IMR-90 (cell line): ENCODE results near the gene DNAAF2. TPM values are rescaled to one million over a fixed set of nuclear protein-coding genes. Genes with fewer than 3 reads are reported as not detected.
A peak's percentile ranks its signal among the peaks of the same experiment; 100 is the strongest.

Source experiments
- ATAC-seq: fragments of 200-7000 bp; cut with Tn5 transposase; 2 replicates; pipeline ENCODE4 v1.9.1; 2020; ENCODE audit warnings: low read depth, mild to moderate bottlenecking, moderate library complexity
- BruUV-seq: library from RNA; stranded (reverse); fragments of 400-500 nt; replicated peaks from 2 replicates; lab custom pipeline; 2021; lab: Mats Ljungman, UMichigan
- CTCF ChIA-PET: fragments of 300-600 bp; formaldehyde crosslinking; extraction: SDS; loops from one replicate; lab custom pipeline; 2021; ENCODE audit warnings: antibody characterized with exemption; lab: Yijun Ruan, JAX
- POLR2A ChIA-PET: fragments of 300-600 bp; sonication (Branson Sonifier 250); formaldehyde crosslinking; loops from one replicate; lab custom pipeline; 2022; ENCODE audit warnings: antibody characterized with exemption; ENCODE audit not compliant: unreplicated experiment; lab: Charles Lee
- DNase-seq: peaks from one replicate; pipeline ENCODE4 v3.0.0; 2013
- H2AFZ ChIP-seq: replicated peaks from 2 replicates; pipeline ENCODE3; 2013; ENCODE audit warnings: low read length, mild to moderate bottlenecking; ENCODE audit not compliant: poor library complexity
- H2AK5ac ChIP-seq: 2 replicates; pipeline ENCODE4 v1.6.1; 2013; ENCODE audit warnings: low read depth, low read length, inconsistent platforms
- H2AK9ac ChIP-seq: replicated peaks from 2 replicates; pipeline ENCODE3; 2013; ENCODE audit warnings: mild to moderate bottlenecking, low read depth, low read length, moderate library complexity; ENCODE audit not compliant: poor library complexity
- H2BK120ac ChIP-seq: 2 replicates; pipeline ENCODE4 v1.6.1; 2013; ENCODE audit warnings: low read depth, low read length, inconsistent platforms
- H2BK15ac ChIP-seq: 3 replicates; pipeline ENCODE4 v1.6.1; 2013; ENCODE audit warnings: low read depth, low read length, inconsistent platforms
- H2BK20ac ChIP-seq: 2 replicates; pipeline ENCODE4 v1.6.1; 2013; ENCODE audit warnings: low read depth, mild to moderate bottlenecking, inconsistent platforms, low read length, moderate library complexity
- H2BK5ac ChIP-seq: 2 replicates; pipeline ENCODE4 v1.6.1; 2013; ENCODE audit warnings: mild to moderate bottlenecking, low read depth, low read length, inconsistent platforms; ENCODE audit not compliant: poor library complexity, severe bottlenecking
- H3K14ac ChIP-seq: replicated peaks from 2 replicates; pipeline ENCODE4 v1.6.1; 2013; ENCODE audit warnings: low read depth, low read length, inconsistent platforms
- H3K18ac ChIP-seq: 2 replicates; pipeline ENCODE4 v1.6.1; 2013; ENCODE audit warnings: low read depth, low read length, control low read depth
- H3K23ac ChIP-seq: 2 replicates; pipeline ENCODE4 v1.6.1; 2013; ENCODE audit warnings: low read depth, low read length, inconsistent platforms
- H3K27ac ChIP-seq: 2 replicates; pipeline ENCODE4 v1.5.1; 2013; ENCODE audit warnings: mild to moderate bottlenecking, control low read depth, low read length; ENCODE audit not compliant: insufficient read depth
- H3K27me3 ChIP-seq: 2 replicates; pipeline ENCODE4 v1.6.1; 2013; ENCODE audit warnings: low read length; ENCODE audit not compliant: control insufficient read depth, insufficient read depth
- H3K36me3 ChIP-seq: 2 replicates; pipeline ENCODE4 v1.6.1; 2013; ENCODE audit warnings: low read length, mixed read lengths; ENCODE audit not compliant: control insufficient read depth, insufficient read depth
- H3K4ac ChIP-seq: 2 replicates; pipeline ENCODE4 v1.6.1; 2013; ENCODE audit warnings: low read depth, low read length, inconsistent platforms
- H3K4me1 ChIP-seq: 2 replicates; pipeline ENCODE4 v1.6.1; 2013; ENCODE audit warnings: low read length, mixed read lengths; ENCODE audit not compliant: control insufficient read depth, insufficient read depth
- H3K4me2 ChIP-seq: 2 replicates; pipeline ENCODE4 v1.6.1; 2013; ENCODE audit warnings: low read depth, mild to moderate bottlenecking, control low read depth, low read length, moderate library complexity
- H3K4me3 ChIP-seq: 2 replicates; pipeline ENCODE4 v1.5.1; 2013; ENCODE audit warnings: low read depth, mild to moderate bottlenecking, control low read depth, low read length, moderate library complexity; ENCODE audit not compliant: insufficient read depth
- H3K56ac ChIP-seq: 2 replicates; pipeline ENCODE4 v1.6.1; 2013; ENCODE audit warnings: low read length, inconsistent platforms; ENCODE audit not compliant: insufficient read depth; ENCODE audit errors: extremely low read depth
- H3K79me1 ChIP-seq, 2 experiments: 2 replicates each; pipeline ENCODE4 v1.6.1; 2013; ENCODE audit warnings: low read length in 2 of 2, inconsistent platforms in 1 of 2, low read depth in 1 of 2
- H3K9ac ChIP-seq: 2 replicates; pipeline ENCODE4 v1.6.1; 2013; ENCODE audit warnings: low read depth, low read length, control low read depth
- H3K9me1 ChIP-seq: 2 replicates; pipeline ENCODE4 v1.6.1; 2013; ENCODE audit warnings: low read length, inconsistent platforms; ENCODE audit not compliant: insufficient read depth
- H3K9me3 ChIP-seq: 2 replicates; pipeline ENCODE4 v1.6.1; 2013; ENCODE audit warnings: low read length; ENCODE audit not compliant: control insufficient read depth, insufficient read depth
- H4K20me1 ChIP-seq: 2 replicates; pipeline ENCODE4 v1.6.1; 2013; ENCODE audit warnings: low read length, inconsistent platforms; ENCODE audit not compliant: insufficient read depth
- H4K5ac ChIP-seq: 2 replicates; pipeline ENCODE4 v1.6.1; 2013; ENCODE audit warnings: mild to moderate bottlenecking, low read depth, low read length, control low read depth
- H4K8ac ChIP-seq, 2 experiments: 2 replicates each; pipeline ENCODE4 v1.6.1; 2013; ENCODE audit warnings: low read depth in 2 of 2, low read length in 2 of 2, control low read depth in 1 of 2, inconsistent platforms in 1 of 2
- H4K91ac ChIP-seq: 2 replicates; pipeline ENCODE4 v1.6.1; 2013; ENCODE audit warnings: low read depth, low read length, inconsistent platforms; ENCODE audit not compliant: insufficient read depth
- CEBPB ChIP-seq: IDR thresholded peaks from 2 replicates; pipeline ENCODE4 v1.6.1; 2012; ENCODE audit warnings: low read depth, low read length, improper control_type of control experiment
- MAFK ChIP-seq: IDR thresholded peaks from 2 replicates; pipeline ENCODE4 v1.6.1; 2012; ENCODE audit warnings: low read depth, low read length, improper control_type of control experiment
- SMC3 ChIP-seq: fragments of 150-350 bp; IDR thresholded peaks from 2 replicates; pipeline ENCODE4 v1.6.1; 2016; ENCODE audit warnings: low read depth, mild to moderate bottlenecking, antibody characterized with exemption, low read length, moderate library complexity
- WGBS, 2 experiments: methylation state at CpG; one replicate each; pipeline versions ENCODE4 v1.1.5 to v1.1.7; 2013; ENCODE audit warnings: missing lambda C conversion rate in 2 of 2; ENCODE audit not compliant: insufficient read length in 1 of 2; ENCODE audit errors: extremely low coverage in 2 of 2; 5-methylcytosine and 5-hydroxymethylcytosine counted together
- dilution Hi-C: fragments of 300-500 bp; cut with HindIII; formaldehyde crosslinking; loops from one replicate; pipeline ENCODE4 v1.14.3; 2018; ENCODE audit warnings: low sequenced_read_pairs; ENCODE audit not compliant: unreplicated experiment
- in situ Hi-C: fragments of 300-500 bp; cut with MboI; formaldehyde crosslinking; loops from 3 replicates; pipeline ENCODE4 v1.14.3; 2019; ENCODE audit warnings: low sequenced_read_pairs, inconsistent platforms, mixed read lengths
- intact Hi-C: fragments of 100-400 bp; cut with micrococcal nuclease; formaldehyde crosslinking; loops from 2 replicates; pipeline ENCODE4 v1.10.0; 2022
- polyA plus RNA-seq, 3 experiments: library from polyadenylated mRNA; depleted of rRNA; stranded (reverse); fragments of >200 nt; gene quantifications; 2 replicates each; pipeline ENCODE4 v1.2.3, GENCODE V29; 2012; ENCODE audit warnings: low replicate concordance in 1 of 3
- total RNA-seq: library from RNA; depleted of rRNA; stranded (reverse); fragments of >200 nt; gene quantifications from 2 replicates; pipeline ENCODE4 v1.2.3, GENCODE V29; 2012

Gene DNAAF2
- total and polyA plus RNA-seq, 2 of the 4 experiments (the other 2 are of a cell fraction): 4.1 to 4.7 TPM

DNA sequence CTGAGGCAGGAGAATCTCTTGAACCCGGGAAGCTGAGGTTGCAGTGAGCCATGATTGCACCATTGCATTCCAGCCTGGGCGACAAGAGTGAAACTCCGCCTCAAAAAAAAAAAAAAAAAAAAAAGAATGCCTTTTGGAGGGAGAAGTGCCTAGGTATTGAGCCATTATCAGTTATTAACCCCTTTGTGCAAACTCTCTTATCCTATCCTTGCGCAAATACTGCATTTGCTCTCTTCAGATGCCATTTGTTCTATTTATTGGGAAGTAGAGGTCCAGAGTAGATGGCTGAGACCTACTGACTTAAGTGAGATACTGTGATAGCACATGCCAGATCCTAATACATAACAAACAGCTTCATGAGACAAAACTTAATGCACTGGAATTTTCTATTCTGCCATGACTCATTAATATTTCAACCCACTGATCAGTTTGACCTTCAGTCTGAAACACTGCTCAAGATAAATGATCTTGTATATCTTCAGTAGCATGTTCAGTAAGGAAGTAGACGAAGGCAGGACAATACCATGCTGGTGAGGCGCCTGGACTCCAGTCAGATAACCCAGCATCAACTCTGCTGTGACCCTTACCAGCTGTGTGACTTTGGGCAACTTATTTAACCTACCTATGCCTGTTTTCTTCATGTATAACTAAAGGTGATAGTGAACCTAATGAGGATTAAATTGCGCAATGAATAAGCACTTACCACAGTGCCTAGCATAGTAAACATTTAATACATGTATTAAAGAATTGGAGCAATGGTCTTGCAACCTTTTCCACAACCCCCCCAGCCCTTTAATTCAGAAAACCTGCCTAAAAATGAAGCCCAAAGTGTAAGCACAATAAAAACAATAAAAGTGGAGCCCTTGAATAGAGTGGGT, 5.7 kb upstream of the DNAAF2 start:
- CTCF ChIA-PET: no interaction called here
- Histone ChIP-seq H2AFZ (no peak overlapping the region), H2BK20ac (no peak overlapping the region), H3K23ac (no peak overlapping the region; the same call in 1 of the 2 replicates), H3K27me3 (no peaks in the 10 kb centered on the region), H3K14ac (no peak overlapping the region), H4K20me1 (peaks cover 21% of the 10 kb centered on the region), H3K4ac (no peak overlapping the region), H3K56ac (no peak overlapping the region), H4K5ac (no peak overlapping the region), H3K4me2 (no peak overlapping the region), H3K36me3 (peaks cover 11% of the 10 kb centered on the region), H2BK120ac (no peak overlapping the region), H3K4me3 (no peak overlapping the region), H4K8ac (no peak overlapping the region), H3K79me1 (peaks cover 38 to 66% of the 10 kb centered on the region in 2 experiments), H4K91ac (no peak overlapping the region), H2AK5ac (no peak overlapping the region), H3K27ac (no peak overlapping the region), H3K4me1 (peaks cover 2% of the 10 kb centered on the region; the same call in 1 of the 2 replicates), H3K9me1 (peaks cover 8% of the 10 kb centered on the region), H2BK5ac (no peak overlapping the region), H3K18ac (no peak overlapping the region), H3K9ac (no peak overlapping the region), H2AK9ac (no peak overlapping the region), H2BK15ac (no peak overlapping the region), H3K9me3 (no peaks in the 10 kb centered on the region)
- 100% methylated on average over 1 of the region's 7 CpGs; no CpG with 5 or more reads in 1 of the 2 experiments for WGBS, 2 experiments
- intact Hi-C loops: no loop called here
- dilution Hi-C loops: no loop called here
- POLR2A ChIA-PET: no interaction called here
- ATAC-seq: no peak
- in situ Hi-C loops: no loop called here
- no peak for DNase-seq
- TF ChIP-seq SMC3 (no peak), CEBPB (peak; percentile 95), MAFK (no peak)
- BruUV-seq: no TSS peak
